GM18526 (cell line): Measurements from ENCODE around the gene HNRNPA1L2.

Source experiments
- POLR2A ChIP-seq: IDR thresholded peaks from 3 replicates; pipeline ENCODE4 v1.6.1; 2011; ENCODE audit not compliant: insufficient read length; ENCODE audit errors: extremely low read depth

The HNRNPA1L2 gene

GRCh38 chr13:52642131-52642530 is at the start of gene HNRNPA1L2:
Gene HNRNPA1L2, plus strand, starts transcription at chr13:52642431. Its CDS starts 62 bp downstream, at chr13:52642493.
- no peak for TF ChIP-seq POLR2A

DNA sequence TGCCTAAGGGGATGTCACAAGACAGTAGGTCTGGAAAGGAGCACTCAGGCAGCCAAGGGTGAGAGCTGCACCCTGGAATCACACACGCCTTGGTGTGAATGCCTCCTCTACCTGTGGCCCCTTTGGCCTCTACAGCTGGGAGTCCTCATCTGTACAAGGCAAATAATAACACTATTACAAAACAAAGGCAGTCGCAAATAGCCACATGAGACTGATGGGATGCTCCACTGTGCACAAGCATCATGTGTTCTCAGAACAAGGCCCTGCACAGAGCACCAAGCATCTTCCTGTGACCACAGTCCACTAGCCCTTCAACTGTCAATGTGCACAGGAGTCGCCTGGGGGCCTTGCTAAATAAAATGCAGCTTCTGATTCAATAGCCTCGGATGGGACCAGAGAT is 44.6 kb upstream of the HNRNPA1L2 start:
- TF ChIP-seq POLR2A: no peak

DNA sequence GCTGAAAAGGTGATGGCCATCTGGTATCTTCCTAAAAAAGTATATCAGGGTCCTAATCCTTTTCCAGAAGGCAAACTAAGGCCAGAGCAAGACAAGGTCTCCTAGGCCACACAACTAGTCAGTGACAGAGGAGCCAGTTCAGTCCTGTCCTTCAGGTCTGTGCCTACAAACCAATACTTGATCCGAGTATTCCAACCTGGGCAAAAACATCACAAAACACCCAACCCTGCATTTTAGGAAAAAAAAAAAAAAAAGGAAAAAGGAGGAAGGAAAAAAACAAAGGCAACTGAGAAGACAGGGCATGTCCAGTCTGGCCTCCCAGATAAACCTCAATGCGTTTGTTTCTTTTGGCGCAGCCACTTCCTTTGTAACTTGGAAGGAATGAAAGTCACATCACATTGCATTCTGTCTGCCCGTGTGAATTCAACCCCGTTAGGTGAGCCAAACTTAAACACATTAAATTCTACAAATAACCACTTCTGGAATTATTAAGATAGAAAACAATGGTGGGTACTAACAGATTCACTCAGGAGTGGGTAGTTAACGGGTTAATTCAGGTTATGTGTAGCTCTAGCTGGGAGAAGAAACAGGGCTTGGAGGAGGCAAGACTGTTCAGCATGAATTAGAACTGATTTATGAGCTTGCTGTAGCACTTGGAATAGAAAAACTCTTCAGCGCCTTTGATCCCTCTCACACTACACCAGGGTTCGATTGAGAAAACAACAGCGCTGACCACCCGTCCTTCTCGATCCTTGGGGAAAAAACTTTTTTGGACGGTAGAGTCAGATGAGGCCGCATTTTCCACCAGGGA is 43.0 kb upstream of the HNRNPA1L2 start:
- TF ChIP-seq POLR2A: no peak

- no peak for TF ChIP-seq POLR2A
Measured at GRCh38 chr13:52599848-52600603, 42.2 kb upstream of the HNRNPA1L2 start.

DNA sequence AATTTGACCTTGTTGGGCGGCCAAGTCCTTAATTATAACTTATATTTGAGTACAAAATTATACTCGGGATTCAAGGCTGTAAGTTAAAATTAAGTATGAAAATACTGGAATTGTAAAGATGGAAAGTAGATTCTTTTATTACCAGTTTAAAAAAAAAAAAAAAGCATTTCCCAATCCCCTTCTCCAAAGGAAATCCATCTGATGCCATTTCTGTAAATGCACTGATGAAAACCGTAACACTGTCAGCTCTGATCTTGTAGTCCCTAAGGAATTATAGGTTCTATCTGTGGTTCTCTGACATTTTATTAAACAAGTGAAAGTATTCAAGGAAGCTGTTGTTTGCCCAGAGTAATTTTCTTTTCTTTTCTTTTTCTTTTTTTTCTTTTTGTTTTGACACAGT is 41.6 kb upstream of the HNRNPA1L2 start:
- no peak for TF ChIP-seq POLR2A

DNA sequence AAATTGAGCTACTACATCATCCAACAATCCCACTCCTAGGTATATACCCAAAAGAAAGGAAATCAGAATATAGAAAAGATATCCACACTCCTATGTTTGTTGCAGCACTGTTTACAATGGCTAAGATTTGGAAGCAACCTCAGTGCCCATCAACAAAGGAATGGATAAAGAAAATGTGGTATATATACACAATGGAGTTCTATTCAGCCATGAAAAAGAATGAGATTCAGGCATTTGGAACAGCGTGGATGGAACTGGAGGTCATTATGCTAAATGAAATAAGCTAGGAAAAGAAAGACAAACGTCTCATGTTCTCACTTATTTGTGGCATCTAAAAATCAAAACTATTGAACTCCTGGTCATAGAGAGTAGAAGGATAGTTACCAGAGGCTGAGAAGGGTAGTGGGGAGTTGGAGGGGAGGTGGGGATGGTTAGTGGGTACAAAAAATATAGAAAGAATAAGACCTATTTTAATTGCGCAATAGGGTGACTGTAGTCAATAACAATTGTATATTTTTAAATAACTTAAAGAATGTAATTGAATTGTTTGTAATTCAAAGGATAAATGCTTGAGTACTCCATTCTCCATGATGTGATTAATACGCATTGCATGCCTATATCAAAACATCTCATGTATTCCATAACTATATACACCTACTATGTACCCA is 27.0 kb upstream of the HNRNPA1L2 start:
- no peak for TF ChIP-seq POLR2A

- no peak for TF ChIP-seq POLR2A
Measured at GRCh38 chr13:52615812-52616211, 26.4 kb upstream of the HNRNPA1L2 start.

DNA sequence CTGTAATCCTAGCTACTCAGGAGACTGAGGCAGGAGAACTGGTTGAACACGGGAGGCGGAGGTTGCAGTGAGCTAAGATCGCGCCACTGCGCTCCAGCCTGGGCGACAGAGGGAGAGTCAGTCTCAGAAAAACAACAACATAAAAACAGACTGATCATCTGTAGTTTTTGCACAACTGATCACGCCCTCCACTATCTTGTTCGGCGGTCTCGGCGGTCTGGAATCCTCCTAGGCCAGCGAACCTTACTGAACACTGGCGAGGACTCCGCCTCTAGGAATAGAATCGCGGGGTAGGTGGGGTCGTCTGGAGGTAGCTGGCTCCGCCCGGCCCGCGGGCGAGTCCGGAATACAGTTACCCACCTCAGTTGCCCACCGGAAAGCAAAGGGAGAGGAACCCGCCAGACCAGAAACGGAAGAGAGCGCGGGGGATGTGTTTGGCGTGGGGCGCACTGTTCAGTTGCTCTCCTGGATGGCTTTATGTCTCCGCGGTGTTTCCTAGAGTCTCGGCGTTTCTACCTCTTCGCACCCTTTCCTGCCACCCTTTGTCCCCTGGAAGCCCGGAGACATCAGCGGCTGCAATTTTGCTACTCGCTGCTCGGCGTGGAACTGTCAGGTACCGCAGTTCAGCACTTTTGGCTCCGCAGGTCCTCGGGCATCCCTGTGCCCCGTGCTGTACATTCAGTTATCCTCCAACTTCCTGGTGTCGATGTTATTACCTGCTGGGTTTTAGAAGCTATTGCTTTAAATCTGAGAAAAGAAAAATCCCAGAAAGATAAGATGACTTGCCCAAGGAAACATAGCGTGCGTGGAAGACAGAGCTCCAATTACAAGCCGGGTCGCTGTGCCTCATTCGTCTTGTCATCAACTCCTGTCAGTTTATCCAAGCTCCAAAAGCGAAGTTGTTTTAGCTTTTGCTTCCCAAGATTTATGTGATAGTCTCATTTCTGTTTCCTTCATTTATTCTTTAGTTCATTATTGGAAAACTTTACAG is 24.9 kb upstream of the HNRNPA1L2 start:
- peak; percentile 78 for TF ChIP-seq POLR2A

DNA sequence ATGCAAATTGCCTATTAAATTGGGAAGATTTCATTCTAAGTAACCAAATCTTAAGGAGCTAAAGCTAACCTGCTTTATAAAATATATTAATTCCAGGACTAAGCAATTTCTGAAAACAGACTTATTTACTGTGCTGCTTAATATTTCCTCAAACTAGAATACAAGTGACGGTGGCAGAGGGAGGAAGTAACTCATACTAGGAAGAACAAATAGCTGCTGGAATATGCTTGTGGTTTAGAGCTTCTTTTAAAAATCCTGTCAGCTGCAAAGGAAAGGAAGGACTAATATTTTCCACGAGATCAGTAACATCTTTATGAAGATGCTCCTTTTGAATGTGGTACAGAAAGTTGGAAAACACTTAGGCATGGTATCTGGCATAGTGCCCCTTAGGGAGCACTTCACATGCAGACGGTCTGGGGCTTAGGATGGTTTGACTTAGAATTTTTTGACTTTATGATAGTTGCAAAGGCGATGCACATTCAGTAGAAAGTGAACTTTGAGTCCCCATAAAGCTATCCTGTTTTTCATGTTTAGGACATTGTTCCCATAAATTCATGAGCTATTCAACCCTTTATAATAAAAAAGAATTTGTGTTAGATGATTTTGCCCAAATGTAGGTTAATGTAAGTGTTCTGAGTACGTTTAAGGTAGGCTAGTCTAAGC is 3.4 kb upstream of the HNRNPA1L2 start:
- no peak for TF ChIP-seq POLR2A

DNA sequence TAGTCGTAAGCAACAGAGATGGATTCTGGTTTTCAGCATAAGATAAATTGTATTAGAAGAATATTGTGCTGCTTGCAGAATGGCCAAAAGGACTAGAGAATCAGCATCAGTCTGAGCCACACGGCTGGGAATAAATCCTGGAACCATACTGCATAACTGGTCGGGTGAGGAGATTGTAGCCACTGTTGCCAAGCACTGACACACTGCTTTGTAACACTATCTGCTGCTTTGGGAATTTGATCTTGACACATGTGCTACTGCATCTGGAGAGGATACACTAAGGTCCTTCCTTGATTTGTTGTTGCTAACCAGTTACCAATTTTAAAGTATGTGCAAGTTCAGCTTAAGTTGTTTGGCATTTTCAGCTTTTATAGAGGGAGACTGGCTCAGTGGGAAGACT is 1.9 kb downstream of the HNRNPA1L2 start:
- no peak for TF ChIP-seq POLR2A

GRCh38 chr13:52646967-52647366 is 4.7 kb downstream of the HNRNPA1L2 start:
- no peak for TF ChIP-seq POLR2A

GRCh38 chr13:52650731-52651130 is 8.5 kb downstream of the HNRNPA1L2 start:
- TF ChIP-seq POLR2A: no peak

- no peak for TF ChIP-seq POLR2A
Measured at GRCh38 chr13:52651897-52652195, 9.6 kb downstream of the HNRNPA1L2 start.
